ENCODE measurements around the gene SSH2.

Gene SSH2

DNA sequence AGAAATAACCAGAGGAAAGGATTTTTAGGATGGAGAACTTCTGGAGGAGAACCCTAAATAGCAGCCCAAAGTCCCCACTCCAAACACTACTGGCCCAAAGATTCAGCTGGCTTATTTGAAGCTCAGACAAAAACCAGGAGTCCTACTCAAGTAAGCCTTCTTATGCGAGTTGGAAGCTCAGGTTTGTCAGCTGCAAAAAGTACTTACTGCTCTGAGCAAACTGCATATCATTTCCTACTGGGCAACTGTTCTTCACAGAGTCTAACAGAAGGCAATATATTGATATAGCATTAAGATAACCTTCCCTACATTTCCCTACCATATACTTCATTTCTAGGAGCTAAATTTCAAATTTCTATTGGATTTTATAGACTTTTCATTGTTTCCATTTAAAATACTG lies 231.2 kb downstream of the SSH2 start:
- Histone ChIP-seq H3K36me3 (replicated peaks; ENCODE audit: low read depth, low read length) (no peaks in the 10 kb centered on the region), H3K9ac (ENCODE audit: low read length) (no peak overlapping the region), H3K27me3 (ENCODE audit: low read depth, low read length) (no peaks in the 10 kb centered on the region), H3K4me1 (ENCODE audit: low read length) (no peaks in the 10 kb centered on the region), H3K4me2 (ENCODE audit: low read length) (no peak overlapping the region), H2AFZ (ENCODE audit: low read depth, low read length) (no peak overlapping the region), H3K79me2 (ENCODE audit: low read length) (no peaks in the 10 kb centered on the region), H3K27ac (ENCODE audit: low read length) (no peak overlapping the region), H3K9me3 (ENCODE audit: insufficient read depth, low read length) (no peaks in the 10 kb centered on the region), H3K4me3 (ENCODE audit: low read length) (no peak overlapping the region), H4K20me1 (ENCODE audit: insufficient read depth, low read length) (no peaks in the 10 kb centered on the region)
- TF ChIP-seq, protein P1, sequence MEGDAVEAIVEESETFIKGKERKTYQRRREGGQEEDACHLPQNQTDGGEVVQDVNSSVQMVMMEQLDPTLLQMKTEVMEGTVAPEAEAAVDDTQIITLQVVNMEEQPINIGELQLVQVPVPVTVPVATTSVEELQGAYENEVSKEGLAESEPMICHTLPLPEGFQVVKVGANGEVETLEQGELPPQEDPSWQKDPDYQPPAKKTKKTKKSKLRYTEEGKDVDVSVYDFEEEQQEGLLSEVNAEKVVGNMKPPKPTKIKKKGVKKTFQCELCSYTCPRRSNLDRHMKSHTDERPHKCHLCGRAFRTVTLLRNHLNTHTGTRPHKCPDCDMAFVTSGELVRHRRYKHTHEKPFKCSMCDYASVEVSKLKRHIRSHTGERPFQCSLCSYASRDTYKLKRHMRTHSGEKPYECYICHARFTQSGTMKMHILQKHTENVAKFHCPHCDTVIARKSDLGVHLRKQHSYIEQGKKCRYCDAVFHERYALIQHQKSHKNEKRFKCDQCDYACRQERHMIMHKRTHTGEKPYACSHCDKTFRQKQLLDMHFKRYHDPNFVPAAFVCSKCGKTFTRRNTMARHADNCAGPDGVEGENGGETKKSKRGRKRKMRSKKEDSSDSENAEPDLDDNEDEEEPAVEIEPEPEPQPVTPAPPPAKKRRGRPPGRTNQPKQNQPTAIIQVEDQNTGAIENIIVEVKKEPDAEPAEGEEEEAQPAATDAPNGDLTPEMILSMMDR (IDR thresholded peaks at IDR 0.05; ENCODE audit: low read depth, low read length), result no peak
- TF ChIP-seq EZH2phosphoT487 (IDR thresholded peaks at IDR 0.05; ENCODE audit: low read depth), result no peak

DNA sequence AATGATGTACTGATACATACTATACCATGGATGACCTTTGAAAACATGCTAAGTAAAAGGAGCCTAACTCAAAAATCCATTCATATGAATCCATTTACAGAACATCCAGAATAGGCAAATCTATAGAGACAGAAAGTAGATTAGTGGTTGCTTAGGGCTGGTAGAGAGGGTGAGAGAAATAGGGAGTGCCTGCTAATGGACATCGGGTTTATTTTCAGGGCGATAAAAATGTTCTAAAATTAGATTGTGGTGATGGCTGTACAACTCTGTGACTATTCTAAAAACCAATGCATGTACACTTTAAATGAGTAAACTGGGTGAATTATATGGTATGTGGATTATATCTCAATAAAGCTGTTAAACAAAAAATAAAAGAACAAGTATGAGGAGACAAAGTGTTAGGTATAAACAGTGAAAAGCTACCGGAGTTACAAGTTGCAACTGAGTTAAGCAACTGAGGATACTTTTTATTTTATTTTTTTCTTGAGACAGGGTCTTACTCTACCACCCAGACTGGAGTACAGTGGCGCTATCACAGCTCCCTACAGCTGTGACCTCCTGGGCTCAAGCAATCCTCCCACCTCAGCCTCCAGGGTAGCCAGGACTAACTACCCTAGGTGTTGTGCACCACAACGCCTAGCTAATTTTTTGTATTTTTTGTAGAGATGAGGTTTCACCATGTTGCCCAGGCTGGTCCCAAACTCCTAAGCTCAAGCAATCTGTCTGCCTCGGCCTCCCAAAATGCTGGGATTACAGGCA lies 231.8 kb downstream of the SSH2 start:
- Histone ChIP-seq H3K4me2 (ENCODE audit: low read length) (no peak overlapping the region), H4K20me1 (ENCODE audit: insufficient read depth, low read length) (no peaks in the 10 kb centered on the region), H2AFZ (ENCODE audit: low read depth, low read length) (no peak overlapping the region), H3K79me2 (ENCODE audit: low read length) (no peaks in the 10 kb centered on the region), H3K27ac (ENCODE audit: low read length) (no peak overlapping the region), H3K9me3 (ENCODE audit: insufficient read depth, low read length) (no peaks in the 10 kb centered on the region), H3K36me3 (replicated peaks; ENCODE audit: low read depth, low read length) (no peaks in the 10 kb centered on the region), H3K27me3 (ENCODE audit: low read depth, low read length) (no peaks in the 10 kb centered on the region), H3K4me3 (ENCODE audit: low read length) (no peak overlapping the region), H3K4me1 (ENCODE audit: low read length) (no peaks in the 10 kb centered on the region), H3K9ac (ENCODE audit: low read length) (no peak overlapping the region)
- no peak for TF ChIP-seq EZH2phosphoT487 (IDR thresholded peaks at IDR 0.05; ENCODE audit: low read depth)
- TF ChIP-seq, protein P1 (IDR thresholded peaks at IDR 0.05; ENCODE audit: low read depth, low read length), result no peak

DNA sequence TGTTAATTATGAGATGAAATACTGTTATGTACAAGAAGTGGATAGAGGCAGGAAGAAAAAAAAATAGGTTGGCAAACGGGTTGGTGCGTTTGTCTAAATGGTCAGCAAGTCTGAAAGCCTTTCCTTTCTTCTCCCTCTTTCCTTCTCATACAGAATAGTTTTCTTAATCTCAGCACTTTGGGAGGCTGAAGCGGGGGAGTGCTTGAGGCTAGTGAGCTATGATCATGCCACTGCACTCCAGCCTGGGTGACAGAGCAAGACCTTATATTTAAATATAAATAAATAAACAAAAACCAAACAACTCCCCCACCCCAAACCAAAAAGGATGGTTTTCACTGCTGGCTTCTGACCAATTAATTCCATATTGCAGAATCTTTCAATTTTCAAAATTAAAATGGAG lies 232.7 kb downstream of the SSH2 start:
- H3K4me3 ChIP-seq (ENCODE audit: low read length), result no peak overlapping the region
- no peaks in the 10 kb centered on the region for H3K79me2 ChIP-seq (ENCODE audit: low read length)
- no peak overlapping the region for H3K27ac ChIP-seq (ENCODE audit: low read length)
- H3K9me3 ChIP-seq (ENCODE audit: insufficient read depth, low read length), result no peaks in the 10 kb centered on the region
- H3K9ac ChIP-seq (ENCODE audit: low read length), result no peak overlapping the region
- no peak overlapping the region for H2AFZ ChIP-seq (ENCODE audit: low read depth, low read length)
- TF ChIP-seq EZH2phosphoT487 (IDR thresholded peaks at IDR 0.05; ENCODE audit: low read depth), result no peak
- TF ChIP-seq, protein P1 (IDR thresholded peaks at IDR 0.05; ENCODE audit: low read depth, low read length), result no peak
- no peak overlapping the region for H3K4me2 ChIP-seq (ENCODE audit: low read length)
- H3K4me1 ChIP-seq (ENCODE audit: low read length), result no peaks in the 10 kb centered on the region
- peaks cover 3% of the 10 kb centered on the region for H3K36me3 ChIP-seq (replicated peaks; ENCODE audit: low read depth, low read length)
- H4K20me1 ChIP-seq (ENCODE audit: insufficient read depth, low read length), result no peaks in the 10 kb centered on the region
- no peaks in the 10 kb centered on the region for H3K27me3 ChIP-seq (ENCODE audit: low read depth, low read length)

DNA sequence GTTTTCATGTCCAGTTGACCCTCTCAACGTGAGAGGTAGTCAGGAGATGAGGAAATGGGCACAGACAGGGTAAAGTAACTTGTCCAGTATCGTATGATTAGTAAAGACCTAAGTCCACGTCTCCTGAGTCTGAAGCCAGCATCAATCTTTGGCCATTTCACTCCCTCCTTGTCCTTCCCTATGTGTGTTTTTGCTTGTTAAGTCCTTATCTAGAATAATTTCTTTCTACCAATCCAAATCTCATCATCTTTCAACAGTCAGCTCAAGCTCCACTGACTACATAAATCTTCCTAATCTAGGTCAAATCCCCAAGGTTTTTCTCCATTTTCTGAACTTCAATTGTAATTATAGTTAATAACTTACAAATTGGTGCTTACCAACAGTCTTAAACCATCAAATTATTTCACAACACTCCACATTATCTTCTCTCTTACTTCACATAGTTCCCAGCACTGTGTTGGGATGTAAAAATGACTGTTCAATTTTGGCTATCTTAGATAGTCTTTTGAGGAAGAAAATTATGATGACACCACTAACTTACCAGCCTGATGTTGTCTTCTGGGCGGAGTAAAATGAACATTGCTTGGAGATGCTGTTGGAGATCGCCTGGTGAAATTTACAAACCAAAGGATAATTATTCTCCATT lies 235.0 kb downstream of the SSH2 start:
- H2AFZ ChIP-seq (ENCODE audit: low read depth, low read length), result no peak overlapping the region
- H3K27me3 ChIP-seq (ENCODE audit: low read depth, low read length), result no peaks in the 10 kb centered on the region
- no peak overlapping the region for H3K4me3 ChIP-seq (ENCODE audit: low read length)
- H3K79me2 ChIP-seq (ENCODE audit: low read length), result no peaks in the 10 kb centered on the region
- no peak for TF ChIP-seq EZH2phosphoT487 (IDR thresholded peaks at IDR 0.05; ENCODE audit: low read depth)
- TF ChIP-seq, protein P1 (IDR thresholded peaks at IDR 0.05; ENCODE audit: low read depth, low read length), result no peak
- no peak overlapping the region for H3K4me2 ChIP-seq (ENCODE audit: low read length)
- H3K9ac ChIP-seq (ENCODE audit: low read length), result no peak overlapping the region
- H3K36me3 ChIP-seq (replicated peaks; ENCODE audit: low read depth, low read length), result peaks cover 3% of the 10 kb centered on the region
- H3K27ac ChIP-seq (ENCODE audit: low read length), result no peak overlapping the region
- H3K4me1 ChIP-seq (ENCODE audit: low read length), result no peaks in the 10 kb centered on the region
- no peaks in the 10 kb centered on the region for H3K9me3 ChIP-seq (ENCODE audit: insufficient read depth, low read length)
- H4K20me1 ChIP-seq (ENCODE audit: insufficient read depth, low read length), result no peaks in the 10 kb centered on the region

Measured in OCI-LY3 (cell line).